Measurements from ENCODE around the gene NABP1. TPM values are rescaled to one million over a fixed set of nuclear protein-coding genes. Genes with fewer than 3 reads are reported as not detected.

Gene NABP1
- total and polyA plus RNA-seq, 4 donors, result 3.6 to 35.5 (median 18.4) TPM

- H3K9ac ChIP-seq (ENCODE audit: low read depth in 1 of 2, low read length in 2 of 2), result no peak overlapping the region
- H3K27ac ChIP-seq (ENCODE audit: low read depth in 1 of 2, low read length in 2 of 2), result no peak overlapping the region
- TF ChIP-seq CTCF (IDR thresholded peaks at IDR 0.05; ENCODE audit: low read depth, low read length, missing input control) (no peak), RAD21 (IDR thresholded peaks at IDR 0.05) (no peak)
- no peak overlapping the region for H3K4me3 ChIP-seq (ENCODE audit: low read depth in 1 of 3, low read length in 3 of 3)
- H3K36me3 ChIP-seq (ENCODE audit: control insufficient read depth in 4 of 4, insufficient read depth in 3 of 4, low read depth in 1 of 4, low read length in 3 of 4), result no peaks in the 10 kb centered on the region
- no peaks in the 10 kb centered on the region for H3K9me3 ChIP-seq (ENCODE audit: control insufficient read depth in 4 of 4, low read length in 3 of 4)
- DNase-seq (ENCODE audit: low spot score), result no peak
- H3K27me3 ChIP-seq (ENCODE audit: control insufficient read depth in 4 of 4, insufficient read depth in 4 of 4, low read length in 3 of 4), result no peaks in the 10 kb centered on the region
- H3K4me1 ChIP-seq (ENCODE audit: control insufficient read depth in 4 of 4, insufficient read depth in 4 of 4, low read length in 3 of 4), result no peaks in the 10 kb centered on the region
- 78% methylated on average over 2 of the region's 2 CpGs for WGBS
Observed at GRCh38 chr2:191701696-191702095, 23.8 kb downstream of the NABP1 start.

GRCh38 chr2:191703079-191703725 is 25.3 kb downstream of the NABP1 start:
- Histone ChIP-seq H3K9me3 (ENCODE audit: control insufficient read depth in 4 of 4, low read length in 3 of 4) (no peaks in the 10 kb centered on the region), H3K4me1 (ENCODE audit: control insufficient read depth in 4 of 4, insufficient read depth in 4 of 4, low read length in 3 of 4) (no peaks in the 10 kb centered on the region), H3K27ac (ENCODE audit: low read depth in 1 of 2, low read length in 2 of 2) (no peak overlapping the region), H3K4me3 (ENCODE audit: low read depth in 1 of 3, low read length in 3 of 3) (no peak overlapping the region), H3K9ac (ENCODE audit: low read depth in 1 of 2, low read length in 2 of 2) (no peak overlapping the region), H3K27me3 (ENCODE audit: control insufficient read depth in 4 of 4, insufficient read depth in 4 of 4, low read length in 3 of 4) (no peaks in the 10 kb centered on the region), H3K36me3 (ENCODE audit: control insufficient read depth in 4 of 4, insufficient read depth in 3 of 4, low read depth in 1 of 4, low read length in 3 of 4) (no peaks in the 10 kb centered on the region)
- 77% methylated on average over 7 of the region's 7 CpGs for WGBS
- no peak for TF ChIP-seq HNF4A (conservative IDR thresholded peaks at IDR 0.05)
- TF ChIP-seq REST (IDR thresholded peaks at IDR 0.05), result no peak
- no peak for TF ChIP-seq ZBTB33 (IDR thresholded peaks at IDR 0.05)
- TF ChIP-seq RXRA (IDR thresholded peaks at IDR 0.05), result no peak
- TF ChIP-seq HNF4G (IDR thresholded peaks at IDR 0.05), result no peak
- TF ChIP-seq FOXA1 (IDR thresholded peaks at IDR 0.05), result no peak
- TF ChIP-seq ATF3 (IDR thresholded peaks at IDR 0.05), result no peak
- no peak for TF ChIP-seq MAX (IDR thresholded peaks at IDR 0.05)
- no peak for TF ChIP-seq FOXA2 (IDR thresholded peaks at IDR 0.05)
- TF ChIP-seq SP1 (IDR thresholded peaks at IDR 0.05), result no peak
- TF ChIP-seq CTCF (IDR thresholded peaks at IDR 0.05; ENCODE audit: low read depth, low read length, missing input control), result no peak
- no peak for TF ChIP-seq EGR1 (IDR thresholded peaks at IDR 0.05; ENCODE audit: low read depth in 2 of 2)
- TF ChIP-seq NR2F2 (IDR thresholded peaks at IDR 0.05), result no peak
- no peak for TF ChIP-seq JUND (IDR thresholded peaks at IDR 0.05)
- TF ChIP-seq YY1 (IDR thresholded peaks at IDR 0.05), result no peak
- TF ChIP-seq GABPA (IDR thresholded peaks at IDR 0.05 in 1 of 2, conservative IDR thresholded peaks at IDR 0.05 in 1 of 2), result no peak
- no peak for TF ChIP-seq TAF1 (conservative IDR thresholded peaks at IDR 0.05)
- no peak for TF ChIP-seq RAD21 (IDR thresholded peaks at IDR 0.05)
- no peak for DNase-seq (ENCODE audit: low spot score)
